Measurements from ENCODE around the gene NBEA. TPM values are rescaled to one million over a fixed set of nuclear protein-coding genes. Genes with fewer than 3 reads are reported as not detected.

NBEA gene
- total RNA-seq, 1 experiment from 2014 or later, result 4.1 TPM

- Histone ChIP-seq H3K36me3 (ENCODE audit: control insufficient read depth in 1 of 2, insufficient read depth in 2 of 2, low read length in 2 of 2) (no peaks in the 10 kb centered on the region), H3K9me3 (ENCODE audit: control insufficient read depth in 1 of 2, insufficient read depth in 1 of 2, low read depth in 1 of 2, low read length in 2 of 2) (no peaks in the 10 kb centered on the region), H2AFZ (ENCODE audit: low read depth, low read length, poor library complexity, severe bottlenecking) (no peak overlapping the region), H3K27me3 (ENCODE audit: insufficient read depth, low read length) (no peaks in the 10 kb centered on the region), H4K20me1 (ENCODE audit: insufficient read depth) (no peaks in the 10 kb centered on the region), H3K9ac (ENCODE audit: low read length) (no peak overlapping the region), H3K27ac (ENCODE audit: low read depth, low read length) (no peak overlapping the region), H3K4me1 (ENCODE audit: control insufficient read depth in 1 of 2, insufficient read depth in 2 of 2, low read length in 2 of 2) (no peaks in the 10 kb centered on the region), H3K4me3 (replicated peaks in 1 of 2; ENCODE audit: low read depth in 1 of 2, low read length in 2 of 2) (no peak overlapping the region), H3K4me2 (ENCODE audit: low read length) (no peak overlapping the region), H3K9me2 (ENCODE audit: insufficient read depth) (no peaks in the 10 kb centered on the region), H3K79me2 (ENCODE audit: insufficient read depth, low read length) (no peaks in the 10 kb centered on the region)
- POLR2A ChIA-PET, result no interaction called here
- ATAC-seq, result no peak
- no peak for TF ChIP-seq JUND (IDR thresholded peaks at IDR 0.05)
- no peak for TF ChIP-seq ZNF274 (IDR thresholded peaks at IDR 0.05; ENCODE audit: low read depth, low read length)
- TF ChIP-seq CEBPB (IDR thresholded peaks at IDR 0.05; ENCODE audit: low read depth), result no peak
- TF ChIP-seq, protein P1, sequence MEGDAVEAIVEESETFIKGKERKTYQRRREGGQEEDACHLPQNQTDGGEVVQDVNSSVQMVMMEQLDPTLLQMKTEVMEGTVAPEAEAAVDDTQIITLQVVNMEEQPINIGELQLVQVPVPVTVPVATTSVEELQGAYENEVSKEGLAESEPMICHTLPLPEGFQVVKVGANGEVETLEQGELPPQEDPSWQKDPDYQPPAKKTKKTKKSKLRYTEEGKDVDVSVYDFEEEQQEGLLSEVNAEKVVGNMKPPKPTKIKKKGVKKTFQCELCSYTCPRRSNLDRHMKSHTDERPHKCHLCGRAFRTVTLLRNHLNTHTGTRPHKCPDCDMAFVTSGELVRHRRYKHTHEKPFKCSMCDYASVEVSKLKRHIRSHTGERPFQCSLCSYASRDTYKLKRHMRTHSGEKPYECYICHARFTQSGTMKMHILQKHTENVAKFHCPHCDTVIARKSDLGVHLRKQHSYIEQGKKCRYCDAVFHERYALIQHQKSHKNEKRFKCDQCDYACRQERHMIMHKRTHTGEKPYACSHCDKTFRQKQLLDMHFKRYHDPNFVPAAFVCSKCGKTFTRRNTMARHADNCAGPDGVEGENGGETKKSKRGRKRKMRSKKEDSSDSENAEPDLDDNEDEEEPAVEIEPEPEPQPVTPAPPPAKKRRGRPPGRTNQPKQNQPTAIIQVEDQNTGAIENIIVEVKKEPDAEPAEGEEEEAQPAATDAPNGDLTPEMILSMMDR (IDR thresholded peaks at IDR 0.05 in 2 of 3, conservative IDR thresholded peaks at IDR 0.05 in 1 of 3; ENCODE audit: borderline replicate concordance in 1 of 3, insufficient read depth in 1 of 3, low read depth in 2 of 3, low read length in 2 of 3), result no peak
- no peak for TF ChIP-seq POLR2AphosphoS5 (IDR thresholded peaks at IDR 0.05; ENCODE audit: low read depth, low read length)
- TF ChIP-seq, protein P2, sequence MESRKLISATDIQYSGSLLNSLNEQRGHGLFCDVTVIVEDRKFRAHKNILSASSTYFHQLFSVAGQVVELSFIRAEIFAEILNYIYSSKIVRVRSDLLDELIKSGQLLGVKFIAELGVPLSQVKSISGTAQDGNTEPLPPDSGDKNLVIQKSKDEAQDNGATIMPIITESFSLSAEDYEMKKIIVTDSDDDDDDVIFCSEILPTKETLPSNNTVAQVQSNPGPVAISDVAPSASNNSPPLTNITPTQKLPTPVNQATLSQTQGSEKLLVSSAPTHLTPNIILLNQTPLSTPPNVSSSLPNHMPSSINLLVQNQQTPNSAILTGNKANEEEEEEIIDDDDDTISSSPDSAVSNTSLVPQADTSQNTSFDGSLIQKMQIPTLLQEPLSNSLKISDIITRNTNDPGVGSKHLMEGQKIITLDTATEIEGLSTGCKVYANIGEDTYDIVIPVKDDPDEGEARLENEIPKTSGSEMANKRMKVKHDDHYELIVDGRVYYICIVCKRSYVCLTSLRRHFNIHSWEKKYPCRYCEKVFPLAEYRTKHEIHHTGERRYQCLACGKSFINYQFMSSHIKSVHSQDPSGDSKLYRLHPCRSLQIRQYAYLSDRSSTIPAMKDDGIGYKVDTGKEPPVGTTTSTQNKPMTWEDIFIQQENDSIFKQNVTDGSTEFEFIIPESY (IDR thresholded peaks at IDR 0.05; ENCODE audit: extremely low read depth, insufficient replicate concordance, low read length), result no peak
- TF ChIP-seq TCF7L2 (IDR thresholded peaks at IDR 0.05; ENCODE audit: borderline replicate concordance, extremely low read depth, insufficient read depth, insufficient read length), result no peak
- TF ChIP-seq MAX (IDR thresholded peaks at IDR 0.05), result no peak
- TF ChIP-seq, protein P3, sequence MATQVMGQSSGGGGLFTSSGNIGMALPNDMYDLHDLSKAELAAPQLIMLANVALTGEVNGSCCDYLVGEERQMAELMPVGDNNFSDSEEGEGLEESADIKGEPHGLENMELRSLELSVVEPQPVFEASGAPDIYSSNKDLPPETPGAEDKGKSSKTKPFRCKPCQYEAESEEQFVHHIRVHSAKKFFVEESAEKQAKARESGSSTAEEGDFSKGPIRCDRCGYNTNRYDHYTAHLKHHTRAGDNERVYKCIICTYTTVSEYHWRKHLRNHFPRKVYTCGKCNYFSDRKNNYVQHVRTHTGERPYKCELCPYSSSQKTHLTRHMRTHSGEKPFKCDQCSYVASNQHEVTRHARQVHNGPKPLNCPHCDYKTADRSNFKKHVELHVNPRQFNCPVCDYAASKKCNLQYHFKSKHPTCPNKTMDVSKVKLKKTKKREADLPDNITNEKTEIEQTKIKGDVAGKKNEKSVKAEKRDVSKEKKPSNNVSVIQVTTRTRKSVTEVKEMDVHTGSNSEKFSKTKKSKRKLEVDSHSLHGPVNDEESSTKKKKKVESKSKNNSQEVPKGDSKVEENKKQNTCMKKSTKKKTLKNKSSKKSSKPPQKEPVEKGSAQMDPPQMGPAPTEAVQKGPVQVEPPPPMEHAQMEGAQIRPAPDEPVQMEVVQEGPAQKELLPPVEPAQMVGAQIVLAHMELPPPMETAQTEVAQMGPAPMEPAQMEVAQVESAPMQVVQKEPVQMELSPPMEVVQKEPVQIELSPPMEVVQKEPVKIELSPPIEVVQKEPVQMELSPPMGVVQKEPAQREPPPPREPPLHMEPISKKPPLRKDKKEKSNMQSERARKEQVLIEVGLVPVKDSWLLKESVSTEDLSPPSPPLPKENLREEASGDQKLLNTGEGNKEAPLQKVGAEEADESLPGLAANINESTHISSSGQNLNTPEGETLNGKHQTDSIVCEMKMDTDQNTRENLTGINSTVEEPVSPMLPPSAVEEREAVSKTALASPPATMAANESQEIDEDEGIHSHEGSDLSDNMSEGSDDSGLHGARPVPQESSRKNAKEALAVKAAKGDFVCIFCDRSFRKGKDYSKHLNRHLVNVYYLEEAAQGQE (IDR thresholded peaks at IDR 0.05; ENCODE audit: low read depth), result no peak
- no peak for TF ChIP-seq ELF1 (IDR thresholded peaks at IDR 0.05; ENCODE audit: borderline replicate concordance, low read depth)
- no peak for TF ChIP-seq EGR1 (IDR thresholded peaks at IDR 0.05; ENCODE audit: low read depth)
- no peak for TF ChIP-seq SP1 (IDR thresholded peaks at IDR 0.05; ENCODE audit: low read depth)
- no peak for TF ChIP-seq YY1 (IDR thresholded peaks at IDR 0.05; ENCODE audit: extremely low read depth, insufficient replicate concordance, low read depth, low read length)
- CTCF ChIA-PET, result no interaction called here
- DNase-seq (ENCODE audit: low read depth, low spot score), result no peak
- RAD21 ChIA-PET (ENCODE audit: low non-redundant PET in 1 of 2, low total read pairs in 2 of 2, uncharacterized antibody in 2 of 2, unreplicated experiment in 2 of 2), result no interaction called here
- BruUV-seq (replicated peaks), result no TSS peak
- intact Hi-C loops (cut with micrococcal nuclease), result no loop called here
Observed at GRCh38 chr13:35472323-35472881, 530.3 kb downstream of the NBEA start.
